AG20443 (cell line): ENCODE results near the gene MRPL36.

Experiments used
- DNase-seq: peaks from one replicate; pipeline ENCODE4 v3.0.0; 2012; ENCODE audit warnings: low spot score, mixed read lengths

The MRPL36 gene

DNA sequence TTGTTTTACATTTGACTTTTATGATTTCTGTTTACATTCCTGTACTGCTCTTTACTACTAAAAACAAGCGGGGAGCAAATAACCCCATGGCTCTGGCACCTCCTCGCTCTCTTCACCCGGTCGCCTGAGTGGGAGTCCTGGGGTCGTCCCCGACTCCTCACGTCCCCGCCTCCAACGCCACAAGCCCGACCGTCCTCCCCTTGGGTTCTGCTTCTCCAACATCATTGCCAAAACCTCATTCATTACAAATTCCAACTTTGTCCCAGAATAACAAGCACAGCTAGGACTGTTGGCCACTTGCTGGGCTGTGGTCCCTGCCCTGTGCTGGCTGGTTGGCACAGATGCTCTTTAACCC is 35.1 kb downstream of the MRPL36 start:
- no peak for DNase-seq

DNA sequence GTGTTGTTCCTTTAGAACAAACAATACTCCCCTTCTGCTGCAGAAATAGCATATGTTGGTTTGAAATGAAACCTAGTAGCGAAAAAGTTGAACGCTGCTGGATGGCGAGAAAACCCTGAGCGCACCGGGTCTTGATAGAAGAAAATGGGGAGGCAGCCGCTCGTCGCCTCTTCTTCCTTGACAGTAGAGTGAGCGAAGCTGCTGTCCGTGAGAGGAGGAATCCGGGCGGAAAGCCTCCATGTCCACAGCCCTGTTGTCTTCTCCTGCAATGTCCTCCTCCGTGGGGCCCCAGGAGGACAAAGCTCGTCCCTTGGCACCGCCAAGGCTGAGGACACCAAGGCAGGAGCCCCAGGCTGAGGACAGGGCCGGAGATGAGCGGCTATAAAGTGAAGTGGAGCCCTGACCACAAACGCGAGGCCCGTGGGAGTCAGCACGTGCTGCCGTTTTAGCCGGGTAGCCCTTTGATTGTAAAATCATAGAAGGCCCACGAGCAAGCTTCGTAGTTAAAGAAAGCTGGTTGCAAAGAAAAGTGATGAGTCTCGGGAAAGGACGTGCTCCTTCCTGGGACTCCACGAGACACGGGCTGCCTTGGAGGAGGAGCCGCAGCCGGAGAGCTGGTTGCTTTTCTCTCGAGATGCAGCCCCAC is 35.6 kb downstream of the MRPL36 start:
- DNase-seq = no peak

DNA sequence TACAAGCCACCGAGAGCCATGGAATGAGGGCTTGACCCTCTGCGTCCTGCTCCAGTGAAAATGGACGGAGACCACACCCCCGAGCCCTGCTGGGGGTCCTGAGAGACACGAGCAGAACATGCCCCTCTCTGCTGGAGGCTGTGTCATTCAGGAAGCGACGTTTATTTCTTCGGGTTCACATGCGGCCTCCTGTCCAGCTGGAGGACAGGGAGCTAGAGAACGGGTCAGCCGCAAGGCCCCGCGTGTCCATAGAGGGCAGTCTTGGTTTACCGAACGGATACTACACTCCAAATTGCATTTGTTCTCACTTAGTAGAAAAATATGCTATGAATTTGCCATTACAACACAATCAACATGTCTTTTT is 36.1 kb downstream of the MRPL36 start:
- DNase-seq = peak; percentile 94

DNA sequence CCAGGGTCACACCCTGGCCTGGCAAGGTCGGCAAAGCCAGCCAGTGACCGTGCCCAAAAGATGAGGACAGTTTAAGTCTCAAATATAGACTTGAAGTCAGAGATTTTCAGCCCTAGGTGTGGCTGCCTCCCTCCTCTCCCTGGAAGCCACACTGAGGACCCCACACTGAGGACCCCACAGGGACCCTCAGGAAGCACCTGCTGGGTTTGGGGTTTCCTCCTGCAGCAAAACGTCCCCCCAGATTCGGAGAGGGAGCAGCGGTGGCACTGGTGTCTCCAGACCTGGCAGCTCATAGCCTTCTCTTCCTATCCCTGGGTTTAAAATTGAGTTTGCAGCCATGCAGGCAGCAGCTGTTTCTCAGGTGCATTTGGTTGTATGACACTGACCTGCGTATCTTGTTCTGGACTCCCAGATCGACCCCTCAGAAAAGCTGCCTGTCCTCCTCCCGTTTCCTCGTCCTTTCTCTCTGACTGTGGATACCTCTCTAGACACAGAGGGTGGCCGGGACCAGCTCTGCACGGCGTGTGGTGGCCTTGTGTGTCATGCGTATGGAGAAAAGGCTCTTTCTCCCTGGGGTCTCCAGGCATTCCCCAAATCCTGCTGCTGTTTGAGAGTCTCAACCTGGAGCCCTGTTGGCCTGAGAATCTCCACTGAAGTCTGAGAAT is 36.6 kb downstream of the MRPL36 start:
- DNase-seq = no peak

DNA sequence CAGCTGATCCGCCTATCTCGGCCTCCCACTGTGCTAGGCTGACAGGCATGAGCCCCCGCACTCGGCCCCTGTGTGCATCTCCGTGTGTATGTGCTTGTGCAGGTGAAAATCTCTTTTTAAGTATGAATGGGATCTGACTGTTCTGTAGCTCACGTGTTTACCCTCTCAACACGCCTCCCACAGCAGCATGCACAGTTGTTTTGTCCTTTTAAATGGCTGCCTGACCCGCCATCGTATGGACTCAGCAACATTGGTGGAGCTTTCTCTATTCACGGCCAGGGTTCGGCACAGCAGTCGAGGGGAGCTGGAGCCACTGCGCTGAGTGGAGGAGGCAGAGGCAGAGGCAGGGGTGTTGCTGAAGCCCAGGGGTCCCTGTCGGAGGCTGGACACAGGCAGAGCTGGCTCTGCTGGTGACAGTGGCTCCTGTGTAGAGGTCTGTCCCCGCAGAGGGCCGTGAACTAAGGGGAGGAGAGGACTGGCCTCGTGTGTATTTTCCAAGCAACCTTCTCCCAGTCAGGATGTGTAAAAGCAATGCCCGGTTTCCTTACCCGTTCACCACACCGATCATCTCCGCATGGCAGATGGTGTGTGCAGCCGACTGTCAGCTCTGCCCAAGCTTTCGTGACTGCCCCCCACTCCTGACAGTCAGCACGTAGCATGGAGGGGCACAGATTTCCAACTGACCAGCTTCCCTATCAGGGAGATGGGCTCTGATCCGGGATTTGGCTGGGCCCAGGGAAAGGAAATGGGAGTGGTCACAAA is 37.3 kb downstream of the MRPL36 start:
- DNase-seq = no peak

DNA sequence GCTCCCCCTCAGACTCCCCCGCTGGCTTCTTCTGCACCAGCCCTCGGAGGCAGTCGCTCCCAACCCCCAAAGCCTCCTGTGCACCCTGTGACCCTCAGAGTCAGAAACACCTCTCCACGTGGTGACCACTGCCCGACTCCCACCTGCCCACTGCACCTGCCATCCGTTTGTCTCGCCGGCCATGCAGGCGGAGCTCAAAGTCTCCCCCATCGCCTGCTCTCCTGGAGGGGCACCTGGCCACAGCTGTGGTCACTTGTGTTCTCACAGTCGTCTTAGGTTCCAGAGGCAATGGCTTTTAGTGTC is 38.2 kb downstream of the MRPL36 start:
- no peak for DNase-seq

DNA sequence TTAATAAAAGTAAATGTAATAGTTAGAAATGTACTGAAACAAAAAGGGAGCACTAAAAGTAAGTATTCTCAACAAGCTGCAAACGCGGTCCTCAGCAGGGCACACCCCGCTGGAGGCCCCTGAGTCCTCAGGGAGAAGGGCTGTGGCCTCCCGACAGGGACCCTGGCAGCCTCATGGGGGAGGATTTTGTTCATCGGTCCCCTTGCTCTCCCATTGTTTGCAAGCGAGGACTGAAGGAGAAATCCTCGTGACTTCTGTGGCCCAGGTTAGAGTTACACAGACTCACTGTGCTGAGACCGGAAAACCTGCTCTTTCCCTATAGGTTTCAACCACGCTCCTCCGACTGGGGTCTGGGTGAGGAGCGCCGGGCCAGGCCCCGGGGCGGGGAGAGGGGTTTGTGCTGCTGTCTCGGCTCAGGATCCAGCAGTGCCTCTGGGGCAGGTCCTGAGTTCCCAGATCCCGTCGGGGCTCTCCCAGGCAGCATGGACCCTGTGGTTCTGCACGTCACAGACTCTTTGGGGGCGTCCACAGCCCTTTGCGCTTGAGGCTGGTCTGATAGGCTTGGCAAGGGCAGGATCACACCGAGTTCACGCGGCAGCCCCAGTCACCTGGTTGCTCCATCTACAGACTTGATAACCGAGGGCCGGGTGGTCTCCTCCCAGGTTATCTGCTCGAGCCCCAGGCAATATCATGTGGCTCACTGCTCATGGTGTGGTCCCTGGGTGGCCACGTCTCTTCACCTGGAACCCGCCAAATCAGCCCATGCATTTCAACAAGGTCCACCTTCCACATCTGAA is 38.8 kb downstream of the MRPL36 start:
- no peak for DNase-seq

DNA sequence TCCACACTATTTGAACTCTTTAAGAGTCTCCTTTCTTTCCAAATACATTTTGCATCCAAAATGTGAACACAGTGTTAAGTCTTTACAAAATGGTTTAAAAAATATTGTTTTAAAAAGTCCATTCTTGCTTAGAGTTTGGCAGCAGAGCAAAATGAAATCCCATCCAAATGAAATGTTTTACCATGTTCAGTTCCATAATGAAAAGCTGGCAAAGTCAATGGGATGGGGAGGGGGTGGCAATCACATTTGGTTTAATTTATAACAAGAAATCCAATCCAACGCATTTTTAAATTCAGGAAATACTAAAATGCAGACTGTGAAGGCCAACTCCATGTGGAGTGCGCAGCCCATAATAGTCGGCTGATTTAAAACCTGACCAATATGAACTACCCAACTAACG is 39.4 kb downstream of the MRPL36 start:
- no peak for DNase-seq

DNA sequence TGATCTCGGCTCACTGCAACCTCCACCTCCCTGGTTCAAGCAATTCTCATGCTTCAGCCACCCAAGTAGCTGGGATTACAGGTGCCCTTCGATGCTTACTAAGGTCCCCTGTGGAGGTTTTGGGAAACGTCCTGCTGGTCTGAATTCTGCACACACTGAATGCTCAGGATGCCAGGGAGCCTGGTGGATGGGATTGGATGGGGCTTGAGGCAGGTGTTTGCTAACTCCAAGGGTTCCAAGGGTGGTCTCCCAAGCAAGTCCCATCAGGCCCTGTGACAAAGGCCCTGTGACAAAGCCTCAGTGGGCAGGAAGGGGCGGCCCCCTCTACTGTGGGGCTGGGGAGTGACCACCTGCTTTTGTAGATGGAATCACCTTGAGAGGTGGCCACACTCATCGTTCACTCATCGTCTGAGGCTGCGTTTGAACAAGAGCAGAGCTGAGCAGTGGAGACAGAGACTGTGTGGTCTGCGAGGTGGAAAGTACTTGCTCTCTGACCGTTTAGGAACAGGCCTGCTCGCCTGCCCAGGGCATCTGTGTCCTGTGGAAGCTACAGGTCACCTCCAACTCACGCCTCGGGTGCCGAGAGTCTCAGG is 40.2 kb downstream of the MRPL36 start:
- DNase-seq = no peak

DNA sequence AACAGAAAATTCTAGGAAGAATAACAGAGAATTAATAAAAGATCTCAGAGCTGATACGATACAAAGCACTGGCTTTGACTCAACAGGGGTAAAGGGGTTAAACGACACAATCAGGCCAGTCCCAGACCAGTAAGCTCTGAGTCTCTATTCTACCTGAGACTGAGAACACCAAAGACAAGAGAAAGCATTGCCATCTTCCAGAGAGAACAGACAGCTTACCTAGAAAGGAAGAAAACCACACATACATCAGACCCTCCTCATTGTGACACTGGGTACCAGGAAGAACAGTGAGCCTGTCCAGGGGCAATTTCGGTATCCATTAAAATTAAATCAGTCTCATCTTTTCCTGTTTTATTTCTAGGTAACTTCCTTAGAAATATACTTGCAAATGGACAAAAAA is 41.1 kb downstream of the MRPL36 start:
- DNase-seq = no peak

DNA sequence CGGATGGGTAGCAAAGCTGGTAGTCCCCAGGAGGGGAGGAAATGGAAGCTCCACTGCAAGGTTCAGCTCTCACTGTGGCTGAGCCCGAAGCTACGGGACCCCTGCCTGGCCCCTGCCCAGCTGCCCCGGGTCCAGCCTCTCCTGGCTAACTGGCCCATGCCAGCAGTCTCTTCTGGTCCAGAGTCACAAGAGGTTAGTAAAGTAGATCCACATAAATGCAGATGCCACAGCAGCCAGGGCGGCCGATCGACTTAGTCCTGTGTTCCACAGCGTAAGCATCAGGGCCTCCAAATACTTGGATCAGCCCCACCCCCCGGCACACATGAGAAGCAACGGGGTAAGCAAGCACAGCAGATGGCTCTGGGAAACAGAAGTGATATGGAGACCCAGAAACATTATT is 42.1 kb downstream of the MRPL36 start:
- DNase-seq = no peak

DNA sequence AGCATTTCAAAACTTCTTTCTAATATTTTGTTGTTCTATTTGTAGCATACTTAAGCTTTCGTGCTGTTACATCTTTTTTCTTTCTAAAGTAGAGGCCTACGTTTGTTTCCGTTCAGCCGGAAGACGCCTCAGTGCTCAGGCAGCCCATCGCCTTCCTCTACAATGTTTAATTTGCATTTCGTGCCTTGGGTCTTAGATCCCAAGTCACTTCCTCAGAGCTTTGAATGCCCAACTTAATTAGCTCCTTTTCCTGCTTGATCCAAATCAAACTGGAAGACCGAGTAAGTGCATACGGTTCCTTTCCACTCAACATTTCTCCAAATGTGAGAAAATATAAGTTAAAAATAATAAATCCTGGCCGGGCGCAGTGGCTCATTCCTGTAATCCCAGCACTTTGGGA is 43.2 kb downstream of the MRPL36 start:
- no peak for DNase-seq

DNA sequence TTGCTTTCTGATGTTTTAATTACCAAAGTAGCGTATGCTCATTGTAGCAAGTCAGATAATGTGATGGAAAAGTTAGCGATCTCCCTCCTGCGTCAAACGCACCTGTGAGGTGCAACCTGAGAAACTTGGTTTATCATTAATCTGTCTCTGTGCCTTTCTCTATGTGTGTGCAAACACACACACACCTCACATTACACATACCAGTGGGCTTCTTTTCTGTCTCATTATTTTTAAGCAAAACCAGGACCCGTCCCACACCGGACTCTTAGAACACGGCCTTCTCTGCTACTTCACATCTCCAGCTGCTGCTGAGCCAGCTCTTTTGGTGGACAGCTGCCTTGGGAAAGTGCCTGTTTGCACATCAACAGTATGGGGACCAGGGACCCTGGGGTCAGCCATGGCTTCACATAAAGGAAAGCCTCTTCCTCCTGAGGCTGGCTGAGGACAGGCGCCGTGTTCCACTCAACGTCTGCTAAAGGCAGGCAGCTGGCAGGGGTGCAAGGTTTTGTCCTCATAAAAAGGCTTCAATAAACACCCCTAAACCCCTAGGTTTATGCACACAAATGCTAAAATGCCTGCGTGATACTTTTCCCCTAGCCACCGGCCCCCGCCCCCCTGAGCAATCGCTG is 44.2 kb downstream of the MRPL36 start:
- no peak for DNase-seq

DNA sequence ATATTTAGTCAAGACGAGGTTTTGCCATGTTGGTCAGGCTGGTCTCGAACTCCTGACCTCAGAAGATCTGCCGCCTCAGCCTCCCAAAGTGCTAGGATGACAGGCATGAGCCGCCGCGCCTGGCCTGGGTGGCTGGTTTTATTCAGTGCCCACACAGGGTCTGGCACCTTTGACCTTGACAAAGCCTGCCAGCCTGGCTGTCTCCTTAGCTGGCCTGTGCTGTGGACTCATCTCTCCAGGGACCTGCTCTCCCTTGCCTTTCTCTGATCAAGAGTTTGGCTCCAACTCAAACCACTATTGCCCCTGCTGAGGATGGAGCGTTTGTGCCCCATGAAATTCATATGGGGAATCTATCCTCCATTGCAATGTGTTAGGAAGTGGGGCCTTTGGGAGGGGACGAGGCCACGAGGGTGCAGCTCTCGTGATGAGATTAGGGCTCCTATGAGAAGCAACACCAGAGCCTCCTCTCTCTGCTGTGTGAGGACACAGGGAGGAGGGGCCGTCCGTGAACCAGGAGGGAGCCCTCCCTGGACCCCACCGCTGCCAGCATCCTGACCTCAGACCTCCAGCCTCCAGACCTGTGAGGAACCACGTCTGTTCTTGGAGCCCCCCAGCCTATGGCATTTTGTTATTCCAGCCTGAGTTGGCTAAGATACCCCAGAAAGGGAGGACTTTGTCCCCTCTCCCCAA is 45.0 kb downstream of the MRPL36 start:
- DNase-seq = no peak

DNA sequence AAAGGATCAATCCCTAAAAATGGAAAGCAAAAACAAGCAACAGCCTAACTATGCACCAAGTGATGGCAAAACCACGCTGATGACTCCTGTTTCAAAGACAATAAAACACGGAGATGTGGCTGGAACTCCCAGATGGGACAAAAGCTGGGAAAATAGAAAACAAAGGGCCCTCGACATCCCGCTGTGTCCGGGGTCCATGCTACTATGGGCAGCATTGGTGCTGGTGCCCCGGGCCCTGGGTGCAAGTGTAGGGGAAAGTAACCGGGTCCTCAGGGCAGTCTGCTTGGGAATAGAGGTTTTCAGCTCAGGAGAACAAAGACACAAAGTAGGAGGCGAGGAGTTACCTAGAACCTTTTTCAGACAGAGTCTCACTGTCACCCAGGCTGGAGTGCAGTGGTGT is 46.1 kb downstream of the MRPL36 start:
- DNase-seq = no peak

DNA sequence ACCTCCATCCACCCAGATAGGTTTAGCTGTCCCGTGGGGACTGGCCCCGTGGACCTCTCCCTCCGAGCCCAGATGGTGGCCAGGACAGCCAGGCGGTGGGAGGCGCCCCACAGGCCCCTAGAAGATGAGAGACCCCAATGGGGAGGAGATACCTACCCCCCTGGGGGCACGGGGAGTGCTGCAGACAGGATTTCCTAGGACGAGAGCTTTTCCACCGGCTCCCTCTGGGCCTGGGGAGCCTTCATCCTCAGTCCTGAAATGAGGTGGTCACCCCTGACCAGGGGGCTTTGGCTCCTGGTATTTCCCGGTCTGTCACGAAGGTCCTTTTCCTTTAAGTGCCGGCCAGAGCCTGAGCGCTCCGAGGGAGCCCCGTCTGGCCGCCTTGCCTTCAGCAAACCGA is 46.8 kb downstream of the MRPL36 start:
- DNase-seq = no peak

DNA sequence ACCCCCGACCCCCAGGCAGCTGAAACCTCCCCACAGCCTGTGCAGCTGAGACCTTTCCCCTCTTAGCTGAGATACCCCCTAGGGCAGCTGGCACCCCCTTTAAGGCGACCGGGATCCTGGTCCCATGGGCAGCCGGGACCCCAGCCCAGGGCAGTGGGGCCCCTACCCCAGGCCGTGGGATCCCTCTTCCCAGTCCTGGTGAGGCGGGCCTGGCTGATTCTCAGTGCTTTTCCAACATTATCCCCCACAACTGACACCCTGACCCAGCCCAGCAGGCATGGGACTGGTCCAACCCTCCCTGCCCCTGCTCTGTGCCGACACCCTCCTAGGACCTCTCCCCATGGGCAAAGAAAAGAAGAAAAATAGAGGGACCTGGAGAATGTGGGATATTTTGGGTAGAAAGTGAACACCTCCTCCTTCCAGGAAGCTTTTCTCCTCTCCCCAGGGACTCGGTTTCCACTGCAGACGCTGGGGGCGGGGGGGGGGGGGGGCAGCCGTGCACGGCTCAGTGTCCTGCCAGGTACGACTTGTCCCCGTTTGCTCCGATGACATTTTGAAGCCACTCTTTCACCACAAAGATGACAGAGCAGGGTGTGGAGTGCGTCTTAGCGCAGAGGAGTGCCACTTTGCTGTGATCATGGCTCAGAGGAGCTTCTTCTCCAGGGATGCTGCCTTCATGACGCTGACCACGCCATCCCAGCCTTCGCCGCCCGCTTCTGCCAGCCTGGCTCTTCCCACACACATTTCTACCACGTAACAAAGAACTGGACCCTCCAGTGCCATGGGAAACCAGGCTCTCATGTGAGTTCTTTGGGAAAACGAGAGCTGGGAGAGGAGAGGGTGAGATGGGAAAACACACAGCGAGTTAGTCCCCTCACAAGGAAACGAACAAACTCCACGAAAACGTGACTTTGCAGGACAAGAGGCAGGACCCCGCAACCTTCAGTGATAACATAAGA is 47.5 kb downstream of the MRPL36 start:
- DNase-seq = no peak

DNA sequence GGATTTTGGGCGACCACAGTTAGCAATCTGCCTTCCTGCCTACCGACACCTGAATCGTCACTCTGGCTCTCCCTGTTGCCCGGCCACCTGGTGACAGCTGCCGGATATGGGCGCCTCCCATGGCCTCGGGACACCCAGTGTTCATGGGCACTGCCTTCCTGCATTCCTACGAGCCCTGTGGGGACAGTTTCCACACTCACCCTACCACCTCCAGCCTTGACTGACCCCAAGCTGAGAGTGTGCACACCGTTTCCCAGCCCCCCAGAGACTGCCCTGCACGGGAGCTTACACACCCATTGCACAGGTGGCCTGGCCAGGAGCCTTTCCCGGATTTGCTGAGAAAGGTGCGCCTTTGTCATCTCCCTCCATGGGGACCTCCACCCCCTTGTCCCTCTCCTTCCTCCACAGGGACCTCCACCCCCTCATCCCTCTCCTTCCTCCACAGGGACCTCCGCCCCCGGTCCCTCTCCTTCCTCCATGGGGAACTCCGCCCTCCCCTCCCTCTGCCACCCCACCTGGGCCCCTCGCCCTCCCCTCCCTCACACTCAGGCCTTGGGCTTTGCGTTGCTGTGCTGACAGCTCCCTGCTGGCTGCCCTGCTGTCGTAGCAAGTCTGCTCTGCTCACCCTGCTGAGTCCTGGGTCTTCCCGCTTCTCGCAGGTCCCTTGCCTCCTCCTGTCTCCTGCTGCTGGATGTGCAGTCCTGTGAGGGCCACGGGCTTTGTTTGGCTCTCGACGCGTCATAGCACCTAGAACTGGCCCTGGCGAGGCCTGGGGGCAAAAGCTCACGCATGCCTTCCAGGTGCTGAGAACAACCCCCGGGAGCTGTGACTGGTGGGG is 48.4 kb downstream of the MRPL36 start:
- DNase-seq = no peak

DNA sequence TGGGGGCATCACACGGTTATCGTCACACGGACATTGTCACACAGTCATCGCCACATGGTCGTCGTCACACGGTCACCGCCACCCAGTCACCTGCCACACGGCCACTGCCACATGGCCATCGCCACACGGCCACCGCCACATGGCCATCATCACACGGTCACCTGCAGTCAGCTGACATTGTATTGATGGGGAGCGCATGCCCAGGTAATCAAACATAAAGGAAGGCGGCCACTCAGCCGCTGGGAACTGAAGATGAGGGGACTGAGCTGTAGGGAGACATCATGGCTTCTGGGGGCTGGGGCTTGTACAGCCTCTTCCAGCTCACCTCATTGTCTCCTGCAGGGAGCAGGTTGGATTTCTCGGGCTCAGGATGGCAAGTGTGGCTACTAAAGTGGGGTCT is 49.2 kb downstream of the MRPL36 start:
- no peak for DNase-seq
